Mammary epithelial cell (primary cell): ENCODE results near the gene CYP27A1.

Source experiments
- EZH2 ChIP-seq: IDR thresholded peaks from 2 replicates; pipeline ENCODE4 v1.6.1; 2012; ENCODE audit warnings: low read length, inconsistent platforms, borderline replicate concordance
- TF ChIP-seq, protein P1 (sequence below), 2 donors: IDR thresholded peaks in 1 of 2; conservative IDR thresholded peaks in 1 of 2; 2 replicates each; pipeline ENCODE4 v1.5.1; 2011 to 2012; ENCODE audit warnings: inconsistent platforms in 2 of 2, low read length in 2 of 2, mild to moderate bottlenecking in 2 of 2, control low read depth in 1 of 2, low read depth in 1 of 2; ENCODE audit not compliant: insufficient read depth in 1 of 2; ENCODE audit errors: extremely low read depth in 1 of 2

DNA sequence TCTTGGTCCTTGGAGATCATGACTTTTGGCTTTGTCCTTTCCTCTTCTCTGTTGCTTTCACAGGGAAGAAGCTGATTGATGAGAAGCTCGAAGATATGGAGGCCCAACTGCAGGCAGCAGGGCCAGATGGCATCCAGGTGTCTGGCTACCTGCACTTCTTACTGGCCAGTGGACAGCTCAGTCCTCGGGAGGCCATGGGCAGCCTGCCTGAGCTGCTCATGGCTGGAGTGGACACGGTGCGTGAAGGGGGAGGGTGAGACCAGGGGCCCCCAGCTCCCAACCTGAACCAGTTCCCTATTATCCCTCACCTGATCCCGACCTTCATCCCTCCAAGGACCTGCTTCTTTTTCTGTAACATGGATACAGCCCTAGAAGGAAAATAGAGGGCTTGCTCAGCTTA, 30.9 kb downstream of the CYP27A1 start:
- no peak for TF ChIP-seq EZH2
- TF ChIP-seq, protein P1, sequence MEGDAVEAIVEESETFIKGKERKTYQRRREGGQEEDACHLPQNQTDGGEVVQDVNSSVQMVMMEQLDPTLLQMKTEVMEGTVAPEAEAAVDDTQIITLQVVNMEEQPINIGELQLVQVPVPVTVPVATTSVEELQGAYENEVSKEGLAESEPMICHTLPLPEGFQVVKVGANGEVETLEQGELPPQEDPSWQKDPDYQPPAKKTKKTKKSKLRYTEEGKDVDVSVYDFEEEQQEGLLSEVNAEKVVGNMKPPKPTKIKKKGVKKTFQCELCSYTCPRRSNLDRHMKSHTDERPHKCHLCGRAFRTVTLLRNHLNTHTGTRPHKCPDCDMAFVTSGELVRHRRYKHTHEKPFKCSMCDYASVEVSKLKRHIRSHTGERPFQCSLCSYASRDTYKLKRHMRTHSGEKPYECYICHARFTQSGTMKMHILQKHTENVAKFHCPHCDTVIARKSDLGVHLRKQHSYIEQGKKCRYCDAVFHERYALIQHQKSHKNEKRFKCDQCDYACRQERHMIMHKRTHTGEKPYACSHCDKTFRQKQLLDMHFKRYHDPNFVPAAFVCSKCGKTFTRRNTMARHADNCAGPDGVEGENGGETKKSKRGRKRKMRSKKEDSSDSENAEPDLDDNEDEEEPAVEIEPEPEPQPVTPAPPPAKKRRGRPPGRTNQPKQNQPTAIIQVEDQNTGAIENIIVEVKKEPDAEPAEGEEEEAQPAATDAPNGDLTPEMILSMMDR (conservative IDR thresholded peaks at IDR 0.05 in 1 of 2, IDR thresholded peaks at IDR 0.05 in 1 of 2; ENCODE audit: extremely low read depth in 1 of 2, insufficient read depth in 1 of 2, low read depth in 1 of 2, low read length in 2 of 2), result no peak
